ENCODE results near the gene RSPO4. TPM values are rescaled to one million over a fixed set of nuclear protein-coding genes. Genes with fewer than 3 reads are reported as not detected.

The RSPO4 gene
- total and polyA plus RNA-seq, 2 donors (not counting 3 experiments of a cell fraction or from before 2014, with no cell fraction given), result not detected

DNA sequence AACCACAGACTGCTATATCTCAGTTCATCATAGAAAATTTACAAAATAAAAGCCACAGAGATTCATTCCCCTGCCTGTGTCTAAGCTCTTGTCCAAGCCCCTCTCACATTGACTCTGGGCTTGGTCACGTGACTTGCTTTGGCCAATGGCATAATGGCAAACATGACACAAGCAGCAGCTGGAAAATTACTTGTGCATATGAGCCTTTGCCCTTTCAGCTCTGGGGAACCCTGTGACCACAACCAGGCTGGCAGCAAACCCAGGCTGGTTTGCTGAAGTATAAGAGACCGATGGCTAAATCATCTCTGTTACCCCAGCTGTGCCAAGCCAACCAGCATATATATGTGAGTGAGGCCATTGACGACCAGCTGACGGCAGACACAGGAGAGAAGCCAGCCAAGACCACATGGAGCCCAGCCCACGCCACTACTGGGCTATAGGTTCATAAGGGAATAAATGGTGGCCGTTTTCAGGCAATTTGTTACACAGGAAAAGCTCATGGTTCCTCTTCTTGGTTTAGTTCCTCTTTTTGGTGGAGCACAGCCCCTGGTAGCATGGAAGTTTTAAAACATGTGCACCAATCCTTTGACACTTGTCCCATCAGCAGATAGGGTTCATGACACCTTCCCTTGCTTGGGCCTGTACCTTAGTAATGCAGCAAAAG is 31.8 kb upstream of the RSPO4 start:
- CTCF ChIA-PET, result interaction anchor here (1.3 kb wide), 1 partner anchor 14 kb away, joined by 3 read pairs; no protein-coding TSS in a partner anchor
- no peak overlapping the region for H3K27ac ChIP-seq (ENCODE audit: insufficient read depth, low read depth, low read length)
- no peak for DNase-seq (ENCODE audit: low read depth, low spot score)
- H3K9ac ChIP-seq (replicated peaks; ENCODE audit: extremely low read depth, insufficient read depth, low read length), result no peak overlapping the region
- BruUV-seq (replicated peaks), result no TSS peak
- no peak overlapping the region for H3K4me3 ChIP-seq (replicated peaks in 1 of 3; ENCODE audit: insufficient read depth in 1 of 3, low read depth in 1 of 3, low read length in 3 of 3)
- no peaks in the 10 kb centered on the region for H3K4me1 ChIP-seq (ENCODE audit: control insufficient read depth, extremely low read depth, insufficient read depth, low read length)
- no peak for FAIRE-seq
- intact Hi-C loops (cut with micrococcal nuclease), result no loop called here
- no peaks in the 10 kb centered on the region for H3K9me1 ChIP-seq (replicated peaks; ENCODE audit: control insufficient read depth, extremely low read depth, insufficient read depth, low read length)
- H2AFZ ChIP-seq (ENCODE audit: low read depth, low read length), result no peak overlapping the region
- H3K9me3 ChIP-seq (replicated peaks; ENCODE audit: control insufficient read depth, insufficient read depth, low read length), result no peaks in the 10 kb centered on the region
- TF ChIP-seq GATA2 (IDR thresholded peaks at IDR 0.05; ENCODE audit: insufficient read depth, insufficient read length, low read depth, low read length), result no peak
- TF ChIP-seq, protein P1, sequence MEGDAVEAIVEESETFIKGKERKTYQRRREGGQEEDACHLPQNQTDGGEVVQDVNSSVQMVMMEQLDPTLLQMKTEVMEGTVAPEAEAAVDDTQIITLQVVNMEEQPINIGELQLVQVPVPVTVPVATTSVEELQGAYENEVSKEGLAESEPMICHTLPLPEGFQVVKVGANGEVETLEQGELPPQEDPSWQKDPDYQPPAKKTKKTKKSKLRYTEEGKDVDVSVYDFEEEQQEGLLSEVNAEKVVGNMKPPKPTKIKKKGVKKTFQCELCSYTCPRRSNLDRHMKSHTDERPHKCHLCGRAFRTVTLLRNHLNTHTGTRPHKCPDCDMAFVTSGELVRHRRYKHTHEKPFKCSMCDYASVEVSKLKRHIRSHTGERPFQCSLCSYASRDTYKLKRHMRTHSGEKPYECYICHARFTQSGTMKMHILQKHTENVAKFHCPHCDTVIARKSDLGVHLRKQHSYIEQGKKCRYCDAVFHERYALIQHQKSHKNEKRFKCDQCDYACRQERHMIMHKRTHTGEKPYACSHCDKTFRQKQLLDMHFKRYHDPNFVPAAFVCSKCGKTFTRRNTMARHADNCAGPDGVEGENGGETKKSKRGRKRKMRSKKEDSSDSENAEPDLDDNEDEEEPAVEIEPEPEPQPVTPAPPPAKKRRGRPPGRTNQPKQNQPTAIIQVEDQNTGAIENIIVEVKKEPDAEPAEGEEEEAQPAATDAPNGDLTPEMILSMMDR (IDR thresholded peaks at IDR 0.05; ENCODE audit: extremely low read depth in 1 of 2, insufficient read depth in 1 of 2, low read depth in 1 of 2, low read length in 2 of 2), result no peak
- no peaks in the 10 kb centered on the region for H3K79me2 ChIP-seq (ENCODE audit: control insufficient read depth, insufficient read depth, low read length)
- dilution Hi-C loops (cut with MboI; ENCODE audit: extremely low pct_ligation_motif_present, low sequenced_read_pairs), result no loop called here
- H3K4me2 ChIP-seq (ENCODE audit: insufficient read depth, low read length), result no peak overlapping the region
- POLR2A ChIA-PET, result no interaction called here
- no peaks in the 10 kb centered on the region for H3K27me3 ChIP-seq (ENCODE audit: control insufficient read depth in 2 of 2, insufficient read depth in 2 of 2, low read length in 2 of 2)
- H4K20me1 ChIP-seq (replicated peaks; ENCODE audit: control insufficient read depth, extremely low read depth, insufficient read depth, low read length), result no peaks in the 10 kb centered on the region
- H3K36me3 ChIP-seq (ENCODE audit: control insufficient read depth in 2 of 2, extremely low read depth in 1 of 2, insufficient read depth in 2 of 2, low read length in 2 of 2), result no peaks in the 10 kb centered on the region

DNA sequence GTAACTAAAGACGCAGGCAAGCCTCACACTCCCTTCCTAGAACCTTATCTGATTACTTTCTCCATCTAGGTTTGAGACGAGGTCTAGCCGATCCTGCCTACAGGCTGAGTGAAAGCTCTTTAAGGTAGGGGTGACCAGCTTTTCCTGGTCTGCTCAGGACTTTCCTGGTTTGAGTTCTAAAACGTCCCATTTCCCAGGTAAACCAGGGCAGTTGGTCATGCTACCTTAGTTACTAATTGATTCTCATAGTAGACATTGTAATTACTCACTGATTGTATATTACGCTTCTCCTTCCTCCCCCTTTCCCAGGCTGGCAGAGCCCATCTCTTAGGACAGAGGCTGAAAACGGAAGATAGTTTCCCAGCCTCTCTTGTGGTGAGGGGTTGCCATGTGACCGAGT is 27.9 kb upstream of the RSPO4 start:
- Histone ChIP-seq H2AFZ (ENCODE audit: low read depth, low read length) (no peak overlapping the region), H3K4me3 (replicated peaks in 1 of 3; ENCODE audit: insufficient read depth in 1 of 3, low read depth in 1 of 3, low read length in 3 of 3) (no peak overlapping the region), H3K27me3 (ENCODE audit: control insufficient read depth in 2 of 2, insufficient read depth in 2 of 2, low read length in 2 of 2) (peaks cover 0 to 2% of the 10 kb centered on the region in 2 experiments), H3K27ac (ENCODE audit: insufficient read depth, low read depth, low read length) (no peak overlapping the region), H3K4me1 (ENCODE audit: control insufficient read depth, extremely low read depth, insufficient read depth, low read length) (no peaks in the 10 kb centered on the region), H3K9me3 (replicated peaks; ENCODE audit: control insufficient read depth, insufficient read depth, low read length) (no peaks in the 10 kb centered on the region), H3K36me3 (ENCODE audit: control insufficient read depth in 2 of 2, extremely low read depth in 1 of 2, insufficient read depth in 2 of 2, low read length in 2 of 2) (no peaks in the 10 kb centered on the region), H3K9me1 (replicated peaks; ENCODE audit: control insufficient read depth, extremely low read depth, insufficient read depth, low read length) (no peaks in the 10 kb centered on the region), H3K9ac (replicated peaks; ENCODE audit: extremely low read depth, insufficient read depth, low read length) (no peak overlapping the region), H3K4me2 (ENCODE audit: insufficient read depth, low read length) (no peak overlapping the region), H4K20me1 (replicated peaks; ENCODE audit: control insufficient read depth, extremely low read depth, insufficient read depth, low read length) (no peaks in the 10 kb centered on the region), H3K79me2 (ENCODE audit: control insufficient read depth, insufficient read depth, low read length) (no peaks in the 10 kb centered on the region)
- ChIA-PET POLR2A (no interaction called here), CTCF (no interaction called here)
- dilution Hi-C loops (cut with MboI; ENCODE audit: extremely low pct_ligation_motif_present, low sequenced_read_pairs) (no loop called here), intact Hi-C loops (cut with micrococcal nuclease) (no loop called here)
- no peak for DNase-seq (ENCODE audit: low read depth, low spot score)
- no peak for FAIRE-seq
- TF ChIP-seq EZH2 (IDR thresholded peaks at IDR 0.05; ENCODE audit: borderline replicate concordance, low read depth, low read length, severe bottlenecking) (no peak), FOS (IDR thresholded peaks at IDR 0.05; ENCODE audit: borderline replicate concordance, insufficient read depth, low read length) (no peak), GATA2 (IDR thresholded peaks at IDR 0.05; ENCODE audit: insufficient read depth, insufficient read length, low read depth, low read length) (no peak), JUN (IDR thresholded peaks at IDR 0.05; ENCODE audit: borderline replicate concordance, insufficient read depth, insufficient read length, low read depth) (no peak), POLR2A (IDR thresholded peaks at IDR 0.05; ENCODE audit: low read depth, low read length) (no peak), POLR2AphosphoS5 (IDR thresholded peaks at IDR 0.05; ENCODE audit: insufficient read depth, low read depth, low read length) (no peak), MYC (IDR thresholded peaks at IDR 0.05; ENCODE audit: low read depth, low read length) (no peak)
- TF ChIP-seq, protein P2, sequence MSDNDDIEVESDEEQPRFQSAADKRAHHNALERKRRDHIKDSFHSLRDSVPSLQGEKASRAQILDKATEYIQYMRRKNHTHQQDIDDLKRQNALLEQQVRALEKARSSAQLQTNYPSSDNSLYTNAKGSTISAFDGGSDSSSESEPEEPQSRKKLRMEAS (IDR thresholded peaks at IDR 0.05; ENCODE audit: insufficient read depth, insufficient read length), result no peak
- TF ChIP-seq, protein P1 (IDR thresholded peaks at IDR 0.05; ENCODE audit: extremely low read depth in 1 of 2, insufficient read depth in 1 of 2, low read depth in 1 of 2, low read length in 2 of 2), result no peak
- BruUV-seq (replicated peaks), result no TSS peak
